K562 (cell line): ENCODE results near the gene USH2A. TPM values are rescaled to one million over a fixed set of nuclear protein-coding genes. Genes with fewer than 3 reads are reported as not detected.

Experiments
- ATAC-seq: fragments of 200-7000 bp; cut with Tn5 transposase; 3 replicates; pipeline ENCODE4 v1.9.1; 2020; ENCODE audit warnings: moderate library complexity
- BruUV-seq: library from RNA; stranded (reverse); fragments of 400-500 nt; replicated peaks from 2 replicates; lab custom pipeline; 2021; lab: Mats Ljungman, UMichigan
- CTCF ChIA-PET: fragments of 300-600 bp; formaldehyde crosslinking; extraction: SDS; loops from one replicate; lab custom pipeline; 2021; ENCODE audit warnings: low intra/inter-chr PET ratio; lab: Yijun Ruan, JAX
- POLR2A ChIA-PET: fragments of 300-600, 350-650 bp; sonication (Branson Sonifier 250); formaldehyde crosslinking; extraction: SDS; loops from one replicate; lab custom pipeline; 2021; ENCODE audit warnings: antibody characterized with exemption, inconsistent platforms; lab: Yijun Ruan, JAX
- DNase-seq, 4 experiments: peaks; one replicate each; pipeline versions ENCODE4 v3.0.0 to v3.0.0-alpha.2; 2011 to 2018; ENCODE audit warnings: low spot score in 3 of 4, mixed read lengths in 3 of 4; ENCODE audit errors: extremely low read depth in 1 of 4
- FAIRE-seq: peaks from 2 replicates; lab custom pipeline; 2011; peaks lifted over from hg19 to GRCh38; lab: Jason Lieb, UNC
- H2AFZ ChIP-seq: 2 replicates; pipeline ENCODE4 v1.6.0; 2011; ENCODE audit warnings: low read depth, low read length, control low read depth, inconsistent platforms
- H3K27ac ChIP-seq: fragments of 200-600 bp; 3 replicates; pipeline ENCODE4 v1.8.0; 2011; ENCODE audit warnings: low read depth, mild to moderate bottlenecking, control low read depth, inconsistent platforms, low read length, moderate library complexity, mixed read lengths; ENCODE audit errors: extremely low read depth
- H3K27me3 ChIP-seq, 2 experiments: fragments of 300-600 bp in 1 of 2; 2 replicates in 1 of 2; 3 replicates in 1 of 2; pipeline versions ENCODE4 v1.6.0 to v1.8.0; 2011; ENCODE audit warnings: inconsistent platforms in 2 of 2, low read length in 2 of 2, mild to moderate bottlenecking in 1 of 2, mixed read lengths in 1 of 2, moderate library complexity in 1 of 2; ENCODE audit not compliant: control insufficient read depth in 2 of 2, insufficient read depth in 2 of 2
- H3K36me3 ChIP-seq: fragments of 300-600 bp; 3 replicates; pipeline ENCODE4 v1.8.0; 2011; ENCODE audit warnings: mild to moderate bottlenecking, low read length, inconsistent platforms; ENCODE audit not compliant: control insufficient read depth, insufficient read depth
- H3K4me1 ChIP-seq, 2 experiments: fragments of 200-600 bp in 1 of 2; replicated peaks in 1 of 2; 2 replicates in 1 of 2; 3 replicates in 1 of 2; pipeline versions ENCODE4 v1.5.1 to v1.8.0; 2011; ENCODE audit warnings: inconsistent platforms in 2 of 2, low read length in 2 of 2, mild to moderate bottlenecking in 1 of 2, mixed read lengths in 1 of 2, moderate library complexity in 1 of 2; ENCODE audit not compliant: control insufficient read depth in 2 of 2, insufficient read depth in 2 of 2
- H3K4me2 ChIP-seq: 2 replicates; pipeline ENCODE4 v1.6.1; 2011; ENCODE audit warnings: low read length, control low read depth, inconsistent platforms, mixed read lengths; ENCODE audit not compliant: insufficient read depth
- H3K4me3 ChIP-seq: fragments of 200-600 bp; sonication (generic), shearing (Covaris generic); 2 replicates; pipeline ENCODE4 v1.5.1; 2016; ENCODE audit warnings: control low read depth, inconsistent platforms
- H3K79me2 ChIP-seq: fragments of 200-600 bp; 3 replicates; pipeline ENCODE4 v1.8.0; 2011; ENCODE audit warnings: low read length, inconsistent platforms; ENCODE audit not compliant: control insufficient read depth, insufficient read depth
- H3K9ac ChIP-seq, 2 experiments: 2 replicates each; pipeline versions ENCODE4 v1.6.0 to v1.6.1; 2011; ENCODE audit warnings: low read depth in 2 of 2, low read length in 2 of 2, control low read depth in 1 of 2, inconsistent platforms in 1 of 2, mild to moderate bottlenecking in 1 of 2, mixed read lengths in 1 of 2; ENCODE audit not compliant: insufficient read depth in 1 of 2
- H3K9me1 ChIP-seq: one replicate; pipeline ENCODE4 v1.6.0; 2011; ENCODE audit warnings: inconsistent platforms, mild to moderate bottlenecking, low read length, moderate library complexity; ENCODE audit not compliant: control insufficient read depth, insufficient read depth
- H3K9me3 ChIP-seq: replicated peaks from 2 replicates; pipeline ENCODE4 v1.5.1; 2011; ENCODE audit warnings: low read depth, low read length, inconsistent platforms; ENCODE audit not compliant: control insufficient read depth, insufficient read depth
- H4K20me1 ChIP-seq: replicated peaks from 2 replicates; pipeline ENCODE4 v1.6.1; 2011; ENCODE audit warnings: low read length, inconsistent platforms, mixed read lengths; ENCODE audit not compliant: control insufficient read depth, insufficient read depth
- ADNP ChIP-seq: fragments of 200-800 bp; sonication (Bioruptor generic); IDR thresholded peaks from 2 replicates; pipeline ENCODE4 v1.6.1; 2016; ENCODE audit warnings: missing genetic modification characterization, missing compliant biosample characterization
- CLOCK ChIP-seq: fragments of 250-450 bp; sonication (Bioruptor Pico); IDR thresholded peaks from 2 replicates; pipeline ENCODE4 v1.4.0; 2020; ENCODE audit warnings: mild to moderate bottlenecking, moderate library complexity, borderline replicate concordance
- ELF1 ChIP-seq: fragments of 200-800 bp; sonication (Bioruptor generic); IDR thresholded peaks from 2 replicates; pipeline ENCODE4 v1.6.1; 2016; ENCODE audit warnings: missing genetic modification characterization, missing compliant biosample characterization
- GABPA ChIP-seq: fragments of 200-800 bp; sonication (Bioruptor generic); conservative IDR thresholded peaks from 2 replicates; pipeline ENCODE4 v1.6.1; 2016; ENCODE audit warnings: low read depth, missing genetic modification characterization, missing compliant biosample characterization
- KHSRP ChIP-seq: fragments of 450-650 bp; IDR thresholded peaks from 2 replicates; pipeline ENCODE4 v1.6.1; 2017
- NR2F6 ChIP-seq: fragments of 450-650 bp; formaldehyde crosslinking; IDR thresholded peaks from 2 replicates; pipeline ENCODE4 v1.4.0; 2020; ENCODE audit warnings: mild to moderate bottlenecking
- RBFOX2 ChIP-seq: fragments of 200-400 bp; formaldehyde crosslinking; IDR thresholded peaks from 2 replicates; pipeline ENCODE4 v1.6.1; 2017; ENCODE audit warnings: low read depth, mild to moderate bottlenecking, low read length, moderate library complexity
- SRSF7 ChIP-seq: fragments of 200-400 bp; formaldehyde crosslinking; optimal IDR thresholded peaks from 2 replicates; pipeline ENCODE3; 2017; ENCODE audit warnings: mild to moderate bottlenecking, low read depth, low read length
- TEAD1 ChIP-seq, 2 experiments: fragments of 450-650 bp in 1 of 2; sonication (generic) in 1 of 2; formaldehyde crosslinking; IDR thresholded peaks; 2 replicates each; pipeline versions ENCODE4 v1.4.0 to v1.8.0; 2020 to 2022; ENCODE audit warnings: mild to moderate bottlenecking in 2 of 2, missing genetic modification reagents in 1 of 2
- TFAM ChIP-seq: fragments of 250-450 bp; sonication (Bioruptor Pico); conservative IDR thresholded peaks from 2 replicates; pipeline ENCODE4 v1.5.0; 2021; ENCODE audit warnings: mild to moderate bottlenecking, moderate library complexity
- THAP7 ChIP-seq: fragments of 250-450 bp; sonication (Bioruptor Pico); IDR thresholded peaks from 2 replicates; pipeline ENCODE4 v1.5.0; 2021
- TOE1 ChIP-seq, 2 experiments: fragments of 450-650 bp in 1 of 2; sonication (generic) in 1 of 2; formaldehyde crosslinking in 1 of 2; IDR thresholded peaks; 2 replicates each; pipeline versions ENCODE4 v1.7.1 to v1.8.0; 2016 to 2022; ENCODE audit warnings: borderline replicate concordance in 2 of 2, mild to moderate bottlenecking in 2 of 2, antibody characterized with exemption in 1 of 2, inconsistent platforms in 1 of 2, low read depth in 1 of 2, missing genetic modification reagents in 1 of 2, moderate library complexity in 1 of 2
- TRIM28 ChIP-seq: fragments of 450-650 bp; IDR thresholded peaks from 2 replicates; pipeline ENCODE4 v1.6.1; 2017
- ZNF134 ChIP-seq: fragments of 250-450 bp; sonication (Bioruptor Pico); conservative IDR thresholded peaks from 2 replicates; pipeline ENCODE4 v1.4.0; 2020
- ZNF274 ChIP-seq: IDR thresholded peaks from 2 replicates; pipeline ENCODE4 v1.6.1; 2011; ENCODE audit warnings: low read depth, mild to moderate bottlenecking, low read length, moderate library complexity, borderline replicate concordance
- ZNF780A ChIP-seq: fragments of 250-450 bp; sonication (Bioruptor Pico); IDR thresholded peaks from 2 replicates; pipeline ENCODE4 v1.5.0; 2021; ENCODE audit warnings: mild to moderate bottlenecking
- WGBS: fragments of 100-300 bp; shearing (Covaris generic); methylation state at CpG from one replicate; pipeline ENCODE4 v1.1.6; 2016; ENCODE audit warnings: low coverage, mixed read lengths; ENCODE audit not compliant: insufficient coverage; ENCODE audit errors: missing lambda C conversion rate; 5-methylcytosine and 5-hydroxymethylcytosine counted together
- in situ Hi-C: fragments of 300-500 bp; cut with MboI; formaldehyde crosslinking; loops from 4 replicates; pipeline ENCODE4 v1.15.0; 2018; ENCODE audit warnings: inconsistent platforms, mixed read lengths
- intact Hi-C: fragments of 100-400 bp; cut with micrococcal nuclease; formaldehyde crosslinking; loops from 2 replicates; pipeline ENCODE4 v1.14.2; 2022
- polyA plus RNA-seq, 8 experiments: library from polyadenylated mRNA; depleted of rRNA in 4 of 8; stranded (reverse) in 5 of 8; unstranded in 3 of 8; fragments of >200 nt; fragmentation: Nextera tagmentation in 2 of 8; fragmentation: Illumina TruSeq in 1 of 8; extraction: Ambion mirVana in 2 of 8; extraction: Trizol in 1 of 8; gene quantifications; 2 replicates each; pipeline versions ENCODE4 v1.2.1 to v1.2.3, GENCODE V29; 2011 to 2014; ENCODE audit warnings: inconsistent platforms in 1 of 8, missing spikeins in 1 of 8
- total RNA-seq, 7 experiments: library from RNA; depleted of rRNA in 6 of 7; stranded (reverse); fragments of >200 nt in 6 of 7; fragmentation: Illumina TruSeq in 2 of 7; extraction: Trizol in 2 of 7; gene quantifications; 2 replicates each; pipeline versions ENCODE4 v1.2.1 to v1.2.3, GENCODE V29; 2011 to 2021; ENCODE audit warnings: low replicate concordance in 1 of 7

USH2A gene
- total and polyA plus RNA-seq, 9 of the 15 experiments (the other 6 are each of a cell fraction or from before 2014, with no cell fraction given) = under 0.01 TPM; not detected in 7

GRCh38 chr1:215860833-215861232 lies 562.4 kb downstream of the USH2A start (continued):
- TF ChIP-seq TOE1 (IDR thresholded peaks at IDR 0.05; ENCODE audit: borderline replicate concordance) = no peak
- no peak for TF ChIP-seq TOE1 (CRISPR knock-in tag; IDR thresholded peaks at IDR 0.05; ENCODE audit: borderline replicate concordance, low read depth)
- no peak for TF ChIP-seq TRIM28
- no peak for TF ChIP-seq GABPA (tag)
- TF ChIP-seq THAP7 (CRISPR knock-in tag) = no peak
- TF ChIP-seq TEAD1 (CRISPR knock-in tag; IDR thresholded peaks at IDR 0.05) = no peak
- TF ChIP-seq NR2F6 (CRISPR knock-in tag) = no peak

- no peaks in the 10 kb centered on the region for H3K79me2 ChIP-seq
- ATAC-seq (no peak), FAIRE-seq (no peak), DNase-seq (no peak)
- no peak overlapping the region for H3K9ac ChIP-seq
- 0 out of 2 replicates have a peak, but pooled peaks cover 1% of the 10 kb centered on the region for H3K9me3 ChIP-seq
- H3K36me3 ChIP-seq = no peaks in the 10 kb centered on the region
- no peaks in the 10 kb centered on the region for H3K9me1 ChIP-seq
- H3K4me1 ChIP-seq = no peaks in the 10 kb centered on the region
- no peak overlapping the region for H3K4me2 ChIP-seq
- no peaks in the 10 kb centered on the region for H3K27me3 ChIP-seq
- ChIA-PET CTCF (no interaction called here), POLR2A (no interaction called here)
- TF ChIP-seq TFAM (CRISPR knock-in tag) (no peak), RBFOX2 (no peak), ELF1 (tag) (no peak), ZNF134 (CRISPR knock-in tag) (no peak), ZNF780A (CRISPR knock-in tag) (no peak), SRSF7 (no peak), ADNP (tag) (no peak), CLOCK (CRISPR knock-in tag) (no peak), ZNF274 (no peak), KHSRP (no peak)
- no TSS peak for BruUV-seq
- in situ Hi-C loops = no loop called here
- H4K20me1 ChIP-seq = no peaks in the 10 kb centered on the region
- 0% methylated on average over 2 of the region's 2 CpGs for WGBS
- intact Hi-C loops = no loop called here
- no peak overlapping the region for H3K27ac ChIP-seq
- no peak overlapping the region for H3K4me3 ChIP-seq
- H2AFZ ChIP-seq = no peak overlapping the region
Observed at GRCh38 chr1:215857317-215857716, 565.9 kb downstream of the USH2A start.
